Measurements from ENCODE around the gene MYLK4. TPM values are rescaled to one million over a fixed set of nuclear protein-coding genes. Genes with fewer than 3 reads are reported as not detected.

Gene MYLK4
- total RNA-seq, 1 donor from 2014 or later: 0.60 TPM

- no peak overlapping the region for H3K27ac Mint-ChIP-seq
- peaks cover 33% of the 10 kb centered on the region for H3K27me3 Mint-ChIP-seq
- H3K4me1 Mint-ChIP-seq (ENCODE audit: low read depth): no peaks in the 10 kb centered on the region
- H3K9me3 Mint-ChIP-seq (ENCODE audit: low read depth): no peaks in the 10 kb centered on the region
- DNase-seq (ENCODE audit: low spot score, unreplicated experiment): no peak
- H3K4me3 Mint-ChIP-seq (ENCODE audit: low read depth): no peak overlapping the region
- no peak for TF ChIP-seq CTCF (IDR thresholded peaks at IDR 0.05; ENCODE audit: unreplicated experiment)
- no peaks in the 10 kb centered on the region for H3K36me3 Mint-ChIP-seq (ENCODE audit: insufficient read depth)
These were observed 117.6 kb downstream of the MYLK4 start for GRCh38 chr6:2632976-2633584.

- DNase-seq (ENCODE audit: low spot score, unreplicated experiment): no peak
- Mint-ChIP-seq H3K4me1 (ENCODE audit: low read depth) (no peaks in the 10 kb centered on the region), H3K36me3 (ENCODE audit: insufficient read depth) (no peaks in the 10 kb centered on the region)
These were observed 118.4 kb downstream of the MYLK4 start for GRCh38 chr6:2632368-2632767.

GRCh38 chr6:2630891-2631571, 119.7 kb downstream of the MYLK4 start:
- no peak for TF ChIP-seq CTCF (IDR thresholded peaks at IDR 0.05; ENCODE audit: unreplicated experiment)
- Mint-ChIP-seq H3K27ac (no peak overlapping the region), H3K27me3 (peaks cover 20% of the 10 kb centered on the region), H3K36me3 (ENCODE audit: insufficient read depth) (no peaks in the 10 kb centered on the region), H3K4me3 (ENCODE audit: low read depth) (no peak overlapping the region), H3K9me3 (ENCODE audit: low read depth) (no peaks in the 10 kb centered on the region), H3K4me1 (ENCODE audit: low read depth) (peaks cover 6% of the 10 kb centered on the region)
- no peak for DNase-seq (ENCODE audit: low spot score, unreplicated experiment)

More at GRCh38 chr6:2632368-2632767, 118.4 kb downstream of the MYLK4 start:
- Mint-ChIP-seq H3K27ac (no peak overlapping the region), H3K4me3 (ENCODE audit: low read depth) (no peak overlapping the region), H3K27me3 (peaks cover 33% of the 10 kb centered on the region), H3K9me3 (ENCODE audit: low read depth) (no peaks in the 10 kb centered on the region)
- TF ChIP-seq CTCF (IDR thresholded peaks at IDR 0.05; ENCODE audit: unreplicated experiment): no peak

- Mint-ChIP-seq H3K4me1 (ENCODE audit: low read depth) (peaks cover 9% of the 10 kb centered on the region), H3K9me3 (ENCODE audit: low read depth) (no peaks in the 10 kb centered on the region), H3K27ac (no peak overlapping the region), H3K36me3 (ENCODE audit: insufficient read depth) (no peaks in the 10 kb centered on the region), H3K27me3 (peaks cover 18% of the 10 kb centered on the region), H3K4me3 (ENCODE audit: low read depth) (no peak overlapping the region)
- TF ChIP-seq CTCF (IDR thresholded peaks at IDR 0.05; ENCODE audit: unreplicated experiment): no peak
- no peak for DNase-seq (ENCODE audit: low spot score, unreplicated experiment)
These were observed 120.4 kb downstream of the MYLK4 start for GRCh38 chr6:2630359-2630758.

GRCh38 chr6:2626401-2626800, 124.3 kb downstream of the MYLK4 start:
- no peaks in the 10 kb centered on the region for H3K36me3 Mint-ChIP-seq (ENCODE audit: insufficient read depth)
- no peak overlapping the region for H3K27ac Mint-ChIP-seq

More at GRCh38 chr6:2626401-2626800, 124.3 kb downstream of the MYLK4 start:
- no peak for TF ChIP-seq CTCF (IDR thresholded peaks at IDR 0.05; ENCODE audit: unreplicated experiment)
- DNase-seq (ENCODE audit: low spot score, unreplicated experiment): no peak
- Mint-ChIP-seq H3K27me3 (peaks cover 3% of the 10 kb centered on the region), H3K9me3 (ENCODE audit: low read depth) (no peaks in the 10 kb centered on the region), H3K4me3 (ENCODE audit: low read depth) (no peak overlapping the region), H3K4me1 (ENCODE audit: low read depth) (peaks cover 14% of the 10 kb centered on the region)
